Ovary (tissue), 3 donors: ENCODE data around the gene CEP41.

Source experiments
- CTCF ChIP-seq, 3 donors: fragments of 450-650 bp in 2 of 3; fragments of 200-600 bp in 1 of 3; IDR thresholded peaks; one replicate each; pipeline versions ENCODE4 v1.5.1 to v1.8.0; 2016 to 2022; ENCODE audit warnings: antibody characterized with exemption in 3 of 3, mild to moderate bottlenecking in 1 of 3
- EP300 ChIP-seq: sonication (generic); formaldehyde crosslinking; IDR thresholded peaks from one replicate; pipeline ENCODE4 v1.6.1; 2017; ENCODE audit warnings: antibody characterized with exemption
- POLR2A ChIP-seq: fragments of 450-650 bp; IDR thresholded peaks from one replicate; pipeline ENCODE4 v1.6.1; 2017; ENCODE audit warnings: antibody characterized with exemption, mild to moderate bottlenecking, moderate library complexity
- donor health status: DM: no; HTN: no; CAD: no.

- TF ChIP-seq CTCF (IDR thresholded peaks at IDR 0.05) (no peak), POLR2A (no peak), EP300 (no peak)
Observed at GRCh38 chr7:130486954-130487436, 46.2 kb upstream of the CEP41 start.
